Measurements from ENCODE around the gene SOCS7.

SOCS7 gene

DNA sequence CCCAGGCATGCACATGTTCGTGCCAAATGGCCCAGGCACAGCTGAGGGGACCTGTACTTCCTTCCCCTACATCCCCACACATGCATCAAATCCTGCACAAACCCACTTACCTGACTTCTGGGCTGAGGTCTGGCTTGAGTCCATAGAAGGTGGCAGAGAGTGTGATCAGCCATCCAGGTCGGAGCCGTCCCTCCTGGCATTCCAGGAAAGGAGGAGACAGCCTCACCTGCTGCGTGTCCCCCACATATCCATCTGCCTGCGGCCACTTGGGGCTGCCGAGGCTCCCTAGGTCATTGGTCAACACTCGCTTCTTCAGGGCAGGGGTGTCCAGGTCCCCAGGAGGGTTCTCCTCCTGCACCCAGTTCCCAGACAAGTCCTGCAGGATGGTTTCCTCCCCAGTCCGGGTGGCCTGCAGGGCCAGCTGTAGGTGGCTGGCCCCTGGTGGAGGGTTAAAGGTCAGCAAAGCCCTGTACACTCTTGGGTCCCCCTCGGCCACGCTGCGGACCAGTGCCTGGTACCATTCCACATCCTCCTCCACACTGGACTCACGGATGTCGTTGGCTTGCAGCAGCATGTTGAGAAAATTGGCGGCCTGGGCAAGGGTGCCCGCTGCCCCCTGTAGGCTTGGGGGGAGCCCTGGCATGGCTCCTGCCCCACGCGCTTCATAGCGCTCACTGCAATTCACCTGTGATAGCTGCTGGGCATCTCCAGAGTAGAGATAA lies 8.6 kb upstream of the SOCS7 start:
- DNase-seq (ENCODE audit: low spot score) = no peak
- in situ Hi-C loops (cut with MboI; ENCODE audit: low sequenced_read_pairs, unreplicated experiment) = no loop called here
- TF ChIP-seq, protein P1, sequence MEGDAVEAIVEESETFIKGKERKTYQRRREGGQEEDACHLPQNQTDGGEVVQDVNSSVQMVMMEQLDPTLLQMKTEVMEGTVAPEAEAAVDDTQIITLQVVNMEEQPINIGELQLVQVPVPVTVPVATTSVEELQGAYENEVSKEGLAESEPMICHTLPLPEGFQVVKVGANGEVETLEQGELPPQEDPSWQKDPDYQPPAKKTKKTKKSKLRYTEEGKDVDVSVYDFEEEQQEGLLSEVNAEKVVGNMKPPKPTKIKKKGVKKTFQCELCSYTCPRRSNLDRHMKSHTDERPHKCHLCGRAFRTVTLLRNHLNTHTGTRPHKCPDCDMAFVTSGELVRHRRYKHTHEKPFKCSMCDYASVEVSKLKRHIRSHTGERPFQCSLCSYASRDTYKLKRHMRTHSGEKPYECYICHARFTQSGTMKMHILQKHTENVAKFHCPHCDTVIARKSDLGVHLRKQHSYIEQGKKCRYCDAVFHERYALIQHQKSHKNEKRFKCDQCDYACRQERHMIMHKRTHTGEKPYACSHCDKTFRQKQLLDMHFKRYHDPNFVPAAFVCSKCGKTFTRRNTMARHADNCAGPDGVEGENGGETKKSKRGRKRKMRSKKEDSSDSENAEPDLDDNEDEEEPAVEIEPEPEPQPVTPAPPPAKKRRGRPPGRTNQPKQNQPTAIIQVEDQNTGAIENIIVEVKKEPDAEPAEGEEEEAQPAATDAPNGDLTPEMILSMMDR (IDR thresholded peaks at IDR 0.05; ENCODE audit: borderline replicate concordance, control extremely low read depth, extremely low read depth, insufficient read depth, missing control alignments) = no peak

DNA sequence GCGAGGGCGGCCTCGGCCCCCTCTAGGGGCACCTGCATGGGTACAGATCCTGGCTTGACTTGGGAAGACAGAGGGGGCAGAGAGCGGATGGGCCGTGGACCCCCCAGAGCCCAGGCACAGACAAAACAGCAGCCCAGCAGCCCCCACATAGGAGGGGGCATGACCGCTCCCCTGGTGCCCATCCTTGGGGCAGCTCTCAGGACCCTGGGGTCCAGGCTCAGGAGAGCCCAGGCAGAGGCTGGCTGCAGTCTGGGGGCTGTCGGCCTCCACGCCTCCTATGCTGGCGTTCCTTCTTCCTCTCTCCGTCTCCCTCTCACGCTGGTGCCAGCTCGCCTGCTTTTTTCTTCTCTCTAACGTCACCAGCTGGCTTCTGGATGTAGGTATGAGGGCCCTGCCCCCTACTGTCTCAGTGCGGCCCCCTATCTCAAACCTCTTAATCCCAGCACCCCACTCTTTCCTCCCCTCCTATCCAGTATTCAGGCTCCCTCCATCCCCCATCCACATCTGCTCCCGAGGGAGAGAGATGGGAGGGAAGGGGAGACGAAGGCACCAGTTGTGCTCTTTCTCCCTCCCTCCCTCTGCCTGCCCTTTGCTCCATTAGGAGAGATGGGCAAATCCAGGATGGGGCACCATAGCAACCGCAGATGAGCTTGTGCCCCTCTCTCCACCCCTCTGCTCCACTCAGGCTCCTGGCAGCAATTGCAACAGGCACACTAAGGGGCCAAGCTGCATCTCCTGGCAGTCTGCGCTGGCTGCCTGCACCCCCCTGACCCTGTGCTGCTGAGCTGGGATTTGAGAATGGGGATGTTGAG lies 7.8 kb upstream of the SOCS7 start, which contains the start of gene GPR179:
Gene GPR179 (minus strand): TSS at position 349 of the 812 bp plus-strand sequence. CDS start 167 bp downstream, at position 182.
- DNase-seq (ENCODE audit: low spot score) = no peak
- TF ChIP-seq, protein P1 (IDR thresholded peaks at IDR 0.05; ENCODE audit: borderline replicate concordance, control extremely low read depth, extremely low read depth, insufficient read depth, missing control alignments) = no peak
- in situ Hi-C loops (cut with MboI; ENCODE audit: low sequenced_read_pairs, unreplicated experiment) = no loop called here

DNA sequence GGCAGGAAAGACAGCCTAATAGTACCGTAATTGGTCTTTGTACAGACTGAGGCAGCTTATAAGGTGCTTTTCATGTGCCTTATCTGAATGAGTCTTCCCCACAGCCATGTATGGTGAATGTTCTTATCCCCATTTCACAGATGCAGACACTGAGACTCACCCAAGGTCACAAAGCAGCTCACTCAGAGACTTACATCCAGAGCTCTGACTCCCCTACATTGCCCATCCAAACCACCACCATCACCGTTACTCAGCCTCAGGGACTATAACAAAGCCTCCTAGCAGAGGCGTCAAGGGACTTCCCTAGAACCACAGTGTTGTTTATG lies 7.3 kb upstream of the SOCS7 start:
- in situ Hi-C loops (cut with MboI; ENCODE audit: low sequenced_read_pairs, unreplicated experiment) = no loop called here

DNA sequence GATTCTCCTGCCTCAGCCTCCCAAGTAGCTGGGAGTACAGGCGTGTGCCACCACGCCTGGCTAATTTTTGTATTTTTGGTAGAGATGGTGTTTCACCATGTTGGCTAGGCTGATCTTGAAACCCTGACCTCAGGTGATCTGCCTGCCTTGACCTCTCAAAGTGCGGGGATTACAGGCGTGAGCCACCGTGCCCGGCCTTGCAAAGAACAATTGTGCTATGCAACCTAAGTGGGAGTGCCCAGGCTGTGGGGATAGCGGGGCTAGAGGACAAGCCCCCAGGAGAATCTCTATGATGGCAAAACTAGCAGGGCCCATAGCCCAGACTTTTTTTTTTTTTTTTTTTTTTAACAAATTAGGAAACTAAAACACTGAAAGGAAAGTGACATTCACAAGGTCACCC lies 5.9 kb upstream of the SOCS7 start:
- TF ChIP-seq, protein P1 (IDR thresholded peaks at IDR 0.05; ENCODE audit: borderline replicate concordance, control extremely low read depth, extremely low read depth, insufficient read depth, missing control alignments) = no peak
- no peak for DNase-seq (ENCODE audit: low spot score)
- in situ Hi-C loops (cut with MboI; ENCODE audit: low sequenced_read_pairs, unreplicated experiment) = loop anchor here (5.0 kb wide), 1 partner anchor 67 kb away; no protein-coding TSS in a partner anchor

More for the DNA sequence above, 7.3 kb upstream of the SOCS7 start:
- TF ChIP-seq, protein P1 (IDR thresholded peaks at IDR 0.05; ENCODE audit: borderline replicate concordance, control extremely low read depth, extremely low read depth, insufficient read depth, missing control alignments) = no peak
- DNase-seq (ENCODE audit: low spot score) = no peak

DNA sequence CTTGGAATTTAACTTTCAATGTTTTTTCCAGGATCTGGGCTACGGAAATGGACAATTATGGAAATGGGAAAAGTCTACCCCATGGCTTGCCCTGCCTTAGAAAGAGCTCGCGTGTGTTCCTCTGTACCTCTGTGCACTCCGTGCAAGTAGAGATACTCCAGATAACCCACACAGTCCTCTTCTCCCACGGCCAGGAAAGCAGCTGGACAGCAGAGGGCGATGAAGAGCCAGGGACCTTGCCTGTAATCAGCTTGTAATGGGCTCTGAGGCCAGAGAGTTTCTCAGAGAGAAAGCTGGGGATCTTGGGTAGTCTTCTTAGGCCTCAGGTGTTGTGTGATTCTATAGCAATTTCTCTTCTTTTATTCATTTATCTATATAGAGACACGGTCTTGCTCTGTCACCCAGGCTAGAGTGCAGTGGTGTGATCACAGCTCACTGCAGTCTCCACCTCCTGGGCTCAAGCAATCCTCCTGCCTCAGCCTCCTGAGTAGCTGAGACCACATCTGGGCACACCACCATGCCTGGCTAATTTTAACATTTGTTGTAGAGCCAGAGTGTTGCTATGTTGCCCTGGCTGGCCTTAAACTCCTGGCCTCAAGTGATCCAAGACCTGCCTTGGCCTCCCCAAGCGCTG lies 2.4 kb upstream of the SOCS7 start:
- in situ Hi-C loops (cut with MboI; ENCODE audit: low sequenced_read_pairs, unreplicated experiment) = loop anchor here (5.0 kb wide), 1 partner anchor 63 kb away; no protein-coding TSS in a partner anchor
- TF ChIP-seq, protein P1 (IDR thresholded peaks at IDR 0.05; ENCODE audit: borderline replicate concordance, control extremely low read depth, extremely low read depth, insufficient read depth, missing control alignments) = peak; percentile 95
- DNase-seq (ENCODE audit: low spot score) = peak; percentile 80

DNA sequence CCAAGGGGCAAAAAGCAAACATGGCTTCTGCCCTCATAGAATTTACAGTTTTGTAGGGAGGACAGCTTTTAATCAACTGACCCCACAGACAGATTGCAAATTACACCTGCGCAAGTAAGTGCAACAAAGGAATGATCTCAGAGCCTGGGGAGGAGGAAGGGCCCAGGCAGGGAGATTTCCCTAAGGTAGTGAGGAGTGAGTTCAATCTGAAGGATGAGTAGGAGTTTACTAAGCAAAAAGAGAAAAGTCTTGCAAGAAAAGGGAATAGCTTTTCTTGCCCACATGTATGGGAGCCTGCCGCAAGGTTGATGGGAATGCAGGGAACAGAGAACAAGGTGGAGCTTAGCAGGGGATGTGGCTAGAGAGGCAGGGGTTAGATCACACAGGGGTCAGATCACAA lies 1.6 kb upstream of the SOCS7 start:
- TF ChIP-seq, protein P1 (IDR thresholded peaks at IDR 0.05; ENCODE audit: borderline replicate concordance, control extremely low read depth, extremely low read depth, insufficient read depth, missing control alignments) = no peak
- in situ Hi-C loops (cut with MboI; ENCODE audit: low sequenced_read_pairs, unreplicated experiment) = no loop called here
- no peak for DNase-seq (ENCODE audit: low spot score)

Data from GM13976 (cell line).